ENCODE data around the gene SLC25A19.

GRCh38 chr17:75238020-75238580 is 51.1 kb downstream of the SLC25A19 start:
- TF ChIP-seq POLR2A (IDR thresholded peaks at IDR 0.05) (no peak), EP300 (IDR thresholded peaks at IDR 0.05) (no peak)
- TF ChIP-seq, protein P1, sequence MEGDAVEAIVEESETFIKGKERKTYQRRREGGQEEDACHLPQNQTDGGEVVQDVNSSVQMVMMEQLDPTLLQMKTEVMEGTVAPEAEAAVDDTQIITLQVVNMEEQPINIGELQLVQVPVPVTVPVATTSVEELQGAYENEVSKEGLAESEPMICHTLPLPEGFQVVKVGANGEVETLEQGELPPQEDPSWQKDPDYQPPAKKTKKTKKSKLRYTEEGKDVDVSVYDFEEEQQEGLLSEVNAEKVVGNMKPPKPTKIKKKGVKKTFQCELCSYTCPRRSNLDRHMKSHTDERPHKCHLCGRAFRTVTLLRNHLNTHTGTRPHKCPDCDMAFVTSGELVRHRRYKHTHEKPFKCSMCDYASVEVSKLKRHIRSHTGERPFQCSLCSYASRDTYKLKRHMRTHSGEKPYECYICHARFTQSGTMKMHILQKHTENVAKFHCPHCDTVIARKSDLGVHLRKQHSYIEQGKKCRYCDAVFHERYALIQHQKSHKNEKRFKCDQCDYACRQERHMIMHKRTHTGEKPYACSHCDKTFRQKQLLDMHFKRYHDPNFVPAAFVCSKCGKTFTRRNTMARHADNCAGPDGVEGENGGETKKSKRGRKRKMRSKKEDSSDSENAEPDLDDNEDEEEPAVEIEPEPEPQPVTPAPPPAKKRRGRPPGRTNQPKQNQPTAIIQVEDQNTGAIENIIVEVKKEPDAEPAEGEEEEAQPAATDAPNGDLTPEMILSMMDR (IDR thresholded peaks at IDR 0.05) = no peak

All from tibial nerve (tissue), 4 donors.